ENCODE data around the gene NBPF3. TPM values are rescaled to one million over a fixed set of nuclear protein-coding genes. Genes with fewer than 3 reads are reported as not detected.

The NBPF3 gene
- total RNA-seq, 1 experiment from 2014 or later, result 6.2 TPM

- in situ Hi-C loops (cut with HindIII; ENCODE audit: low pct_unique_long_range_greater_than_20kb, low sequenced_read_pairs), result no loop called here
- no peak for DNase-seq (ENCODE audit: low read depth, low spot score)
Measured at GRCh38 chr1:21524220-21524619, 84.3 kb downstream of the NBPF3 start.

- in situ Hi-C loops (cut with HindIII; ENCODE audit: low pct_unique_long_range_greater_than_20kb, low sequenced_read_pairs), result no loop called here
- no peak for DNase-seq (ENCODE audit: low read depth, low spot score)
Measured at GRCh38 chr1:21524686-21525339, 84.9 kb downstream of the NBPF3 start.

- in situ Hi-C loops (cut with HindIII; ENCODE audit: low pct_unique_long_range_greater_than_20kb, low sequenced_read_pairs), result no loop called here
- no peak for DNase-seq (ENCODE audit: low read depth, low spot score)
Measured at GRCh38 chr1:21525340-21525717, 85.4 kb downstream of the NBPF3 start.

- no peak for DNase-seq (ENCODE audit: low read depth, low spot score)
- in situ Hi-C loops (cut with HindIII; ENCODE audit: low pct_unique_long_range_greater_than_20kb, low sequenced_read_pairs), result no loop called here
Measured at GRCh38 chr1:21526441-21526840, 86.5 kb downstream of the NBPF3 start.

GRCh38 chr1:21530368-21531016 is 90.6 kb downstream of the NBPF3 start:
- in situ Hi-C loops (cut with HindIII; ENCODE audit: low pct_unique_long_range_greater_than_20kb, low sequenced_read_pairs), result no loop called here
- DNase-seq (ENCODE audit: low read depth, low spot score), result no peak

GRCh38 chr1:21531241-21531640 is 91.3 kb downstream of the NBPF3 start:
- in situ Hi-C loops (cut with HindIII; ENCODE audit: low pct_unique_long_range_greater_than_20kb, low sequenced_read_pairs), result no loop called here
- no peak for DNase-seq (ENCODE audit: low read depth, low spot score)

GRCh38 chr1:21532496-21532895 is 92.6 kb downstream of the NBPF3 start:
- in situ Hi-C loops (cut with HindIII; ENCODE audit: low pct_unique_long_range_greater_than_20kb, low sequenced_read_pairs), result no loop called here
- DNase-seq (ENCODE audit: low read depth, low spot score), result no peak

- in situ Hi-C loops (cut with HindIII; ENCODE audit: low pct_unique_long_range_greater_than_20kb, low sequenced_read_pairs), result no loop called here
- DNase-seq (ENCODE audit: low read depth, low spot score), result no peak
Measured at GRCh38 chr1:21532992-21533534, 93.1 kb downstream of the NBPF3 start.

GRCh38 chr1:21534146-21534545 is 94.2 kb downstream of the NBPF3 start:
- in situ Hi-C loops (cut with HindIII; ENCODE audit: low pct_unique_long_range_greater_than_20kb, low sequenced_read_pairs), result no loop called here
- DNase-seq (ENCODE audit: low read depth, low spot score), result no peak

Other genes with a start within 250 kb of the NBPF3 start
- gene ECE1, start 149.7 kb upstream of the NBPF3 start, total RNA-seq (2014; rRNA removed; shearing (Covaris generic)), result 14.0 and 31.0 TPM in 2 replicates
- gene ALPL, start 69.3 kb downstream of the NBPF3 start, total RNA-seq (2014; rRNA removed; shearing (Covaris generic)), result 0.29 and 0.50 TPM in 2 replicates
- gene RAP1GAP, start 229.2 kb downstream of the NBPF3 start, total RNA-seq (2014; rRNA removed; shearing (Covaris generic)), result 0.61 and 0.95 TPM in 2 replicates